K562 (cell line): Measurements from ENCODE around the gene FOXO3. TPM values are rescaled to one million over a fixed set of nuclear protein-coding genes. Genes with fewer than 3 reads are reported as not detected.

Source experiments
- ATAC-seq: fragments of 200-7000 bp; cut with Tn5 transposase; 3 replicates; pipeline ENCODE4 v1.9.1; 2020; ENCODE audit warnings: moderate library complexity
- BruUV-seq: library from RNA; stranded (reverse); fragments of 400-500 nt; replicated peaks from 2 replicates; lab custom pipeline; 2021; lab: Mats Ljungman, UMichigan
- CTCF ChIA-PET: fragments of 300-600 bp; formaldehyde crosslinking; extraction: SDS; loops from one replicate; lab custom pipeline; 2021; ENCODE audit warnings: low intra/inter-chr PET ratio; lab: Yijun Ruan, JAX
- POLR2A ChIA-PET: fragments of 300-600, 350-650 bp; sonication (Branson Sonifier 250); formaldehyde crosslinking; extraction: SDS; loops from one replicate; lab custom pipeline; 2021; ENCODE audit warnings: antibody characterized with exemption, inconsistent platforms; lab: Yijun Ruan, JAX
- DNase-seq, 4 experiments: peaks; one replicate each; pipeline versions ENCODE4 v3.0.0 to v3.0.0-alpha.2; 2011 to 2018; ENCODE audit warnings: low spot score in 3 of 4, mixed read lengths in 3 of 4; ENCODE audit errors: extremely low read depth in 1 of 4
- FAIRE-seq: peaks from 2 replicates; lab custom pipeline; 2011; peaks lifted over from hg19 to GRCh38; lab: Jason Lieb, UNC
- H2AFZ ChIP-seq: 2 replicates; pipeline ENCODE4 v1.6.0; 2011; ENCODE audit warnings: low read depth, low read length, control low read depth, inconsistent platforms
- H3K27ac ChIP-seq: fragments of 200-600 bp; 3 replicates; pipeline ENCODE4 v1.8.0; 2011; ENCODE audit warnings: low read depth, mild to moderate bottlenecking, control low read depth, inconsistent platforms, low read length, moderate library complexity, mixed read lengths; ENCODE audit errors: extremely low read depth
- H3K27me3 ChIP-seq, 2 experiments: fragments of 300-600 bp in 1 of 2; 2 replicates in 1 of 2; 3 replicates in 1 of 2; pipeline versions ENCODE4 v1.6.0 to v1.8.0; 2011; ENCODE audit warnings: inconsistent platforms in 2 of 2, low read length in 2 of 2, mild to moderate bottlenecking in 1 of 2, mixed read lengths in 1 of 2, moderate library complexity in 1 of 2; ENCODE audit not compliant: control insufficient read depth in 2 of 2, insufficient read depth in 2 of 2
- H3K36me3 ChIP-seq: fragments of 300-600 bp; 3 replicates; pipeline ENCODE4 v1.8.0; 2011; ENCODE audit warnings: mild to moderate bottlenecking, low read length, inconsistent platforms; ENCODE audit not compliant: control insufficient read depth, insufficient read depth
- H3K4me1 ChIP-seq, 2 experiments: fragments of 200-600 bp in 1 of 2; replicated peaks in 1 of 2; 2 replicates in 1 of 2; 3 replicates in 1 of 2; pipeline versions ENCODE4 v1.5.1 to v1.8.0; 2011; ENCODE audit warnings: inconsistent platforms in 2 of 2, low read length in 2 of 2, mild to moderate bottlenecking in 1 of 2, mixed read lengths in 1 of 2, moderate library complexity in 1 of 2; ENCODE audit not compliant: control insufficient read depth in 2 of 2, insufficient read depth in 2 of 2
- H3K4me2 ChIP-seq: 2 replicates; pipeline ENCODE4 v1.6.1; 2011; ENCODE audit warnings: low read length, control low read depth, inconsistent platforms, mixed read lengths; ENCODE audit not compliant: insufficient read depth
- H3K4me3 ChIP-seq: fragments of 200-600 bp; sonication (generic), shearing (Covaris generic); 2 replicates; pipeline ENCODE4 v1.5.1; 2016; ENCODE audit warnings: control low read depth, inconsistent platforms
- H3K79me2 ChIP-seq: fragments of 200-600 bp; 3 replicates; pipeline ENCODE4 v1.8.0; 2011; ENCODE audit warnings: low read length, inconsistent platforms; ENCODE audit not compliant: control insufficient read depth, insufficient read depth
- H3K9ac ChIP-seq, 2 experiments: 2 replicates each; pipeline versions ENCODE4 v1.6.0 to v1.6.1; 2011; ENCODE audit warnings: low read depth in 2 of 2, low read length in 2 of 2, control low read depth in 1 of 2, inconsistent platforms in 1 of 2, mild to moderate bottlenecking in 1 of 2, mixed read lengths in 1 of 2; ENCODE audit not compliant: insufficient read depth in 1 of 2
- H3K9me1 ChIP-seq: one replicate; pipeline ENCODE4 v1.6.0; 2011; ENCODE audit warnings: inconsistent platforms, mild to moderate bottlenecking, low read length, moderate library complexity; ENCODE audit not compliant: control insufficient read depth, insufficient read depth
- H3K9me3 ChIP-seq: replicated peaks from 2 replicates; pipeline ENCODE4 v1.5.1; 2011; ENCODE audit warnings: low read depth, low read length, inconsistent platforms; ENCODE audit not compliant: control insufficient read depth, insufficient read depth
- H4K20me1 ChIP-seq: replicated peaks from 2 replicates; pipeline ENCODE4 v1.6.1; 2011; ENCODE audit warnings: low read length, inconsistent platforms, mixed read lengths; ENCODE audit not compliant: control insufficient read depth, insufficient read depth
- CEBPG ChIP-seq, 3 experiments: fragments of 200-800 bp in 1 of 3; sonication (Bioruptor generic) in 1 of 3; sonication (generic) in 1 of 3; formaldehyde crosslinking in 1 of 3; IDR thresholded peaks in 2 of 3; conservative IDR thresholded peaks in 1 of 3; 2 replicates each; pipeline versions ENCODE4 v1.6.1 to v1.8.0; 2016 to 2022; ENCODE audit warnings: missing compliant biosample characterization in 2 of 3, missing genetic modification characterization in 2 of 3, mild to moderate bottlenecking in 1 of 3, missing genetic modification reagents in 1 of 3
- MAFK ChIP-seq: IDR thresholded peaks from 2 replicates; pipeline ENCODE4 v1.6.1; 2011; ENCODE audit warnings: low read length, improper control_type of control experiment
- NRF1 ChIP-seq, 2 experiments: fragments of 450-650 bp; IDR thresholded peaks in 1 of 2; conservative IDR thresholded peaks in 1 of 2; 2 replicates each; pipeline ENCODE4 v1.6.1; 2014; ENCODE audit warnings: mild to moderate bottlenecking in 2 of 2
- ZFP1 ChIP-seq: fragments of 450-650 bp; formaldehyde crosslinking; IDR thresholded peaks from 2 replicates; pipeline ENCODE4 v1.4.0; 2020; ENCODE audit warnings: mild to moderate bottlenecking, mixed read lengths
- WGBS: fragments of 100-300 bp; shearing (Covaris generic); methylation state at CpG from one replicate; pipeline ENCODE4 v1.1.6; 2016; ENCODE audit warnings: low coverage, mixed read lengths; ENCODE audit not compliant: insufficient coverage; ENCODE audit errors: missing lambda C conversion rate; 5-methylcytosine and 5-hydroxymethylcytosine counted together
- in situ Hi-C: fragments of 300-500 bp; cut with MboI; formaldehyde crosslinking; loops from 4 replicates; pipeline ENCODE4 v1.15.0; 2018; ENCODE audit warnings: inconsistent platforms, mixed read lengths
- intact Hi-C: fragments of 100-400 bp; cut with micrococcal nuclease; formaldehyde crosslinking; loops from 2 replicates; pipeline ENCODE4 v1.14.2; 2022
- polyA plus RNA-seq, 8 experiments: library from polyadenylated mRNA; depleted of rRNA in 4 of 8; stranded (reverse) in 5 of 8; unstranded in 3 of 8; fragments of >200 nt; fragmentation: Nextera tagmentation in 2 of 8; fragmentation: Illumina TruSeq in 1 of 8; extraction: Ambion mirVana in 2 of 8; extraction: Trizol in 1 of 8; gene quantifications; 2 replicates each; pipeline versions ENCODE4 v1.2.1 to v1.2.3, GENCODE V29; 2011 to 2014; ENCODE audit warnings: inconsistent platforms in 1 of 8, missing spikeins in 1 of 8
- total RNA-seq, 7 experiments: library from RNA; depleted of rRNA in 6 of 7; stranded (reverse); fragments of >200 nt in 6 of 7; fragmentation: Illumina TruSeq in 2 of 7; extraction: Trizol in 2 of 7; gene quantifications; 2 replicates each; pipeline versions ENCODE4 v1.2.1 to v1.2.3, GENCODE V29; 2011 to 2021; ENCODE audit warnings: low replicate concordance in 1 of 7
- TF ChIP-seq, protein P1 (sequence below): fragments of 200-800 bp; sonication (Bioruptor generic); IDR thresholded peaks from 2 replicates; pipeline ENCODE4 v1.6.1; 2016; ENCODE audit warnings: missing genetic modification characterization, missing compliant biosample characterization

FOXO3 gene
- total and polyA plus RNA-seq, 9 of the 15 experiments (the other 6 are each of a cell fraction or from before 2014, with no cell fraction given) = 3.0 to 14.6 (median 6.0) TPM

GRCh38 chr6:108714766-108715414 lies 154.2 kb downstream of the FOXO3 start:
- 26% methylated on average over 8 of the region's 9 CpGs for WGBS
- in situ Hi-C loops = no loop called here

DNA sequence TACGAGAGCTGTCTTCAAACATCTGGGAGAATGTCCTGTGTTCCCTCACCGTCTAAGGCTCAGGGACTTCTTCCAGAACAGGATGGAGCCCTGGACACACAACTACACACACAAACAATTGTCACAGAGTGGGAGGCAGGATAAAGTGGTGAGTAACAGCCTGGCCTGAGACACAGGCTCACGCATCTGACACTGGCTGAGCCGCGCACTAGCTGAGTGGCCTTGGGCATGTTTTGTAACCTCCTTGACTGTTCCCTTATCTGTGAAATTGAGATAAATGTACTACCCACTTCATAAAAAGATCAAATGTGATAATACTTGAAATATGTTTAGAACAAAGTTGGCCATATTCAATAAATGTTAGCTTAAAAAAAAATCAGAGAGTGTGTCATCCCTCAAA lies 155.1 kb downstream of the FOXO3 start:
- intact Hi-C loops (no loop called here), in situ Hi-C loops (no loop called here)
- no peaks in the 10 kb centered on the region for H3K9me3 ChIP-seq
- BruUV-seq = no TSS peak
- no peak overlapping the region for H3K4me3 ChIP-seq
- DNase-seq = no peak
- ATAC-seq = no peak
- peak; percentile 37 for FAIRE-seq
- H3K4me1 ChIP-seq = peaks cover 14 to 20% of the 10 kb centered on the region in 2 experiments; a peak in 4 of 5 replicates
- no peaks in the 10 kb centered on the region for H3K79me2 ChIP-seq
- POLR2A ChIA-PET = interaction anchor here (1.2 to 2.5 kb wide), 4 partner anchors 10 to 668 kb away, joined by 3 to 8 read pairs (median 4); no protein-coding TSS in a partner anchor
- H3K9me1 ChIP-seq = no peaks in the 10 kb centered on the region
- 28% methylated on average over 5 of the region's 5 CpGs for WGBS
- H3K27ac ChIP-seq = no peak overlapping the region
- H2AFZ ChIP-seq = no peak overlapping the region
- no peak overlapping the region for H3K4me2 ChIP-seq
- TF ChIP-seq ZFP1 (CRISPR knock-in tag) = no peak
- 0 out of 4 replicates have a peak, but pooled peaks of 1 of the 2 experiments have one; percentile 19 for TF ChIP-seq NRF1 (conservative IDR thresholded peaks at IDR 0.05 in 1 of 2, IDR thresholded peaks at IDR 0.05 in 1 of 2)
- no peak for TF ChIP-seq MAFK
- TF ChIP-seq, protein P1, sequence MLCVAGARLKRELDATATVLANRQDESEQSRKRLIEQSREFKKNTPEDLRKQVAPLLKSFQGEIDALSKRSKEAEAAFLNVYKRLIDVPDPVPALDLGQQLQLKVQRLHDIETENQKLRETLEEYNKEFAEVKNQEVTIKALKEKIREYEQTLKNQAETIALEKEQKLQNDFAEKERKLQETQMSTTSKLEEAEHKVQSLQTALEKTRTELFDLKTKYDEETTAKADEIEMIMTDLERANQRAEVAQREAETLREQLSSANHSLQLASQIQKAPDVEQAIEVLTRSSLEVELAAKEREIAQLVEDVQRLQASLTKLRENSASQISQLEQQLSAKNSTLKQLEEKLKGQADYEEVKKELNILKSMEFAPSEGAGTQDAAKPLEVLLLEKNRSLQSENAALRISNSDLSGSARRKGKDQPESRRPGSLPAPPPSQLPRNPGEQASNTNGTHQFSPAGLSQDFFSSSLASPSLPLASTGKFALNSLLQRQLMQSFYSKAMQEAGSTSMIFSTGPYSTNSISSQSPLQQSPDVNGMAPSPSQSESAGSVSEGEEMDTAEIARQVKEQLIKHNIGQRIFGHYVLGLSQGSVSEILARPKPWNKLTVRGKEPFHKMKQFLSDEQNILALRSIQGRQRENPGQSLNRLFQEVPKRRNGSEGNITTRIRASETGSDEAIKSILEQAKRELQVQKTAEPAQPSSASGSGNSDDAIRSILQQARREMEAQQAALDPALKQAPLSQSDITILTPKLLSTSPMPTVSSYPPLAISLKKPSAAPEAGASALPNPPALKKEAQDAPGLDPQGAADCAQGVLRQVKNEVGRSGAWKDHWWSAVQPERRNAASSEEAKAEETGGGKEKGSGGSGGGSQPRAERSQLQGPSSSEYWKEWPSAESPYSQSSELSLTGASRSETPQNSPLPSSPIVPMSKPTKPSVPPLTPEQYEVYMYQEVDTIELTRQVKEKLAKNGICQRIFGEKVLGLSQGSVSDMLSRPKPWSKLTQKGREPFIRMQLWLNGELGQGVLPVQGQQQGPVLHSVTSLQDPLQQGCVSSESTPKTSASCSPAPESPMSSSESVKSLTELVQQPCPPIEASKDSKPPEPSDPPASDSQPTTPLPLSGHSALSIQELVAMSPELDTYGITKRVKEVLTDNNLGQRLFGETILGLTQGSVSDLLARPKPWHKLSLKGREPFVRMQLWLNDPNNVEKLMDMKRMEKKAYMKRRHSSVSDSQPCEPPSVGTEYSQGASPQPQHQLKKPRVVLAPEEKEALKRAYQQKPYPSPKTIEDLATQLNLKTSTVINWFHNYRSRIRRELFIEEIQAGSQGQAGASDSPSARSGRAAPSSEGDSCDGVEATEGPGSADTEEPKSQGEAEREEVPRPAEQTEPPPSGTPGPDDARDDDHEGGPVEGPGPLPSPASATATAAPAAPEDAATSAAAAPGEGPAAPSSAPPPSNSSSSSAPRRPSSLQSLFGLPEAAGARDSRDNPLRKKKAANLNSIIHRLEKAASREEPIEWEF = no peak
- no peaks in the 10 kb centered on the region for H3K36me3 ChIP-seq
- H4K20me1 ChIP-seq = no peaks in the 10 kb centered on the region
- no peak overlapping the region for H3K9ac ChIP-seq
- H3K27me3 ChIP-seq = peaks cover 5 to 16% of the 10 kb centered on the region in 2 experiments; a peak in 3 of 5 replicates
- CTCF ChIA-PET = no interaction called here

More at GRCh38 chr6:108714766-108715414, 154.2 kb downstream of the FOXO3 start:
- Histone ChIP-seq H3K27ac (no peak overlapping the region), H3K36me3 (no peaks in the 10 kb centered on the region), H3K9ac (peak overlapping the region in 1 of 2 experiments; percentile 14; a peak in 1 of 4 replicates), H3K4me1 (peaks cover 14 to 20% of the 10 kb centered on the region in 2 experiments; a peak in 4 of 5 replicates), H3K9me1 (no peaks in the 10 kb centered on the region)
- intact Hi-C loops = no loop called here
- CTCF ChIA-PET = no interaction called here
- TF ChIP-seq CEBPG (CRISPR knock-in tag; IDR thresholded peaks at IDR 0.05) (no peak), CEBPG (tag; conservative IDR thresholded peaks at IDR 0.05 in 1 of 2, IDR thresholded peaks at IDR 0.05 in 1 of 2) (no peak)
- TF ChIP-seq, all 486 proteins: peak for 0
- ATAC-seq = no peak
- FAIRE-seq = peak; percentile 35
- Histone ChIP-seq H3K9me3 (no peaks in the 10 kb centered on the region), H3K4me2 (no peak overlapping the region), H3K27me3 (peaks cover 3 to 14% of the 10 kb centered on the region in 2 experiments; a peak in 2 of 5 replicates), H3K79me2 (no peaks in the 10 kb centered on the region), H4K20me1 (no peaks in the 10 kb centered on the region), H3K4me3 (no peak overlapping the region), H2AFZ (no peak overlapping the region)
- POLR2A ChIA-PET = interaction anchor here (1.2 to 2.5 kb wide), 5 partner anchors 9 to 23 kb away, joined by 3 to 9 read pairs (median 6); no protein-coding TSS in a partner anchor
- no TSS peak for BruUV-seq
- DNase-seq = peak in 1 of 4 experiments; percentile 20
